ENCODE data around the gene ERLIN1.
"Not testable (repeated sequence)": the region's sequence is repeated elsewhere in the genome, so short reads cannot be mapped to it uniquely, and the experiment has no call there.

The ERLIN1 gene

GRCh38 chr10:100130831-100131230 lies 55.0 kb downstream of the ERLIN1 start (continued):
- no peak for TF ChIP-seq ZNF214 (tag by site-specific recombination; IDR thresholded peaks at IDR 0.05; ENCODE audit: borderline replicate concordance)

GRCh38 chr10:100129424-100129823 lies 56.4 kb downstream of the ERLIN1 start:
- TF ChIP-seq ZNF76 (tag by site-specific recombination; IDR thresholded peaks at IDR 0.05; ENCODE audit: borderline replicate concordance, low read depth) (no peak), ZNF623 (tag by site-specific recombination; IDR thresholded peaks at IDR 0.05) (no peak), PRDM4 (tag by site-specific recombination; IDR thresholded peaks at IDR 0.05) (no peak), ZNF664 (tag by site-specific recombination; IDR thresholded peaks at IDR 0.05) (no peak), ZNF704 (tag by site-specific recombination; IDR thresholded peaks at IDR 0.05) (no peak), SCRT1 (tag by site-specific recombination; IDR thresholded peaks at IDR 0.05; ENCODE audit: borderline replicate concordance) (no peak), REPIN1 (tag by site-specific recombination; IDR thresholded peaks at IDR 0.05; ENCODE audit: low read depth) (no peak), ZNF585B (tag by site-specific recombination; IDR thresholded peaks at IDR 0.05) (no peak)
- Histone ChIP-seq H3K4me3 (ENCODE audit: low read depth, low read length) (no peak overlapping the region), H3K4me1 (ENCODE audit: control insufficient read depth, insufficient read depth, low read length) (no peaks in the 10 kb centered on the region), H3K9me3 (ENCODE audit: control insufficient read depth, insufficient read depth, low read depth, low read length) (no peaks in the 10 kb centered on the region), H3K36me3 (ENCODE audit: control insufficient read depth in 2 of 2, insufficient read depth in 1 of 2, low read length in 2 of 2) (no peaks in the 10 kb centered on the region), H3K27ac (ENCODE audit: extremely low read depth, low read depth, low read length) (no peak overlapping the region)
- CTCF ChIA-PET, result interaction anchor here (0.5 to 0.6 kb wide), 2 partner anchors 35 to 341 kb away, joined by 3 to 4 read pairs; no protein-coding TSS in a partner anchor
- POLR2A ChIA-PET, result no interaction called here

- no peak for TF ChIP-seq ZNF488 (tag by site-specific recombination; IDR thresholded peaks at IDR 0.05)
- TF ChIP-seq MYNN (tag by site-specific recombination; IDR thresholded peaks at IDR 0.05; ENCODE audit: borderline replicate concordance), result no peak
- no peak for TF ChIP-seq ZNF433 (tag by site-specific recombination; IDR thresholded peaks at IDR 0.05; ENCODE audit: low read depth)
- TF ChIP-seq ZNF2 (tag by site-specific recombination; IDR thresholded peaks at IDR 0.05), result no peak
- TF ChIP-seq ZNF518A (tag by site-specific recombination; conservative IDR thresholded peaks at IDR 0.05; ENCODE audit: low read depth), result no peak
- no peak for TF ChIP-seq PRDM6 (tag by site-specific recombination; IDR thresholded peaks at IDR 0.05)
- no peak for TF ChIP-seq ZNF121 (tag by site-specific recombination; IDR thresholded peaks at IDR 0.05)
- no peak for TF ChIP-seq HOXA7 (CRISPR knock-in tag; IDR thresholded peaks at IDR 0.05; ENCODE audit: borderline replicate concordance)
- no peaks in the 10 kb centered on the region for H3K4me1 ChIP-seq (ENCODE audit: control insufficient read depth, insufficient read depth, low read length)
- POLR2A ChIA-PET, result interaction anchor here (0.7 kb wide), 1 partner anchor 35 kb away, joined by 4 read pairs; no protein-coding TSS in a partner anchor
- H3K4me3 ChIP-seq (ENCODE audit: low read depth, low read length), result no peak overlapping the region
- CTCF ChIA-PET, result interaction anchor here (0.5 to 0.6 kb wide), 2 partner anchors 35 to 341 kb away, joined by 3 to 4 read pairs; no protein-coding TSS in a partner anchor
- H3K36me3 ChIP-seq (ENCODE audit: control insufficient read depth in 2 of 2, insufficient read depth in 1 of 2, low read length in 2 of 2), result no peaks in the 10 kb centered on the region
- no peaks in the 10 kb centered on the region for H3K9me3 ChIP-seq (ENCODE audit: control insufficient read depth, insufficient read depth, low read depth, low read length)
- H3K27ac ChIP-seq (ENCODE audit: extremely low read depth, low read depth, low read length), result no peak overlapping the region
These were observed 56.9 kb downstream of the ERLIN1 start for GRCh38 chr10:100128951-100129350.

GRCh38 chr10:100125335-100125734 lies 60.5 kb downstream of the ERLIN1 start:
- H3K27ac ChIP-seq (ENCODE audit: extremely low read depth, low read depth, low read length); H3K36me3 ChIP-seq (ENCODE audit: control insufficient read depth in 2 of 2, insufficient read depth in 1 of 2, low read length in 2 of 2); H3K9me3 ChIP-seq (ENCODE audit: control insufficient read depth, insufficient read depth, low read depth, low read length); H3K4me3 ChIP-seq (ENCODE audit: low read depth, low read length); H3K4me1 ChIP-seq (ENCODE audit: control insufficient read depth, insufficient read depth, low read length); POLR2A ChIA-PET; CTCF ChIA-PET: not testable (repeated sequence)

All from HEK293 (cell line).